Activated CD8-positive, alpha-beta memory T cell treated with anti-CD3 and anti-CD28 coated beads for 24 hours (primary cell): ENCODE data around the gene GPR158.
"Not testable (repeated sequence)": the region's sequence is repeated elsewhere in the genome, so short reads cannot be mapped to it uniquely, and the experiment has no call there.

ENCODE experiments used
- DNase-seq: peaks from one replicate; pipeline ENCODE4 v3.0.0-alpha.2; 2020

GPR158 gene, protein sequence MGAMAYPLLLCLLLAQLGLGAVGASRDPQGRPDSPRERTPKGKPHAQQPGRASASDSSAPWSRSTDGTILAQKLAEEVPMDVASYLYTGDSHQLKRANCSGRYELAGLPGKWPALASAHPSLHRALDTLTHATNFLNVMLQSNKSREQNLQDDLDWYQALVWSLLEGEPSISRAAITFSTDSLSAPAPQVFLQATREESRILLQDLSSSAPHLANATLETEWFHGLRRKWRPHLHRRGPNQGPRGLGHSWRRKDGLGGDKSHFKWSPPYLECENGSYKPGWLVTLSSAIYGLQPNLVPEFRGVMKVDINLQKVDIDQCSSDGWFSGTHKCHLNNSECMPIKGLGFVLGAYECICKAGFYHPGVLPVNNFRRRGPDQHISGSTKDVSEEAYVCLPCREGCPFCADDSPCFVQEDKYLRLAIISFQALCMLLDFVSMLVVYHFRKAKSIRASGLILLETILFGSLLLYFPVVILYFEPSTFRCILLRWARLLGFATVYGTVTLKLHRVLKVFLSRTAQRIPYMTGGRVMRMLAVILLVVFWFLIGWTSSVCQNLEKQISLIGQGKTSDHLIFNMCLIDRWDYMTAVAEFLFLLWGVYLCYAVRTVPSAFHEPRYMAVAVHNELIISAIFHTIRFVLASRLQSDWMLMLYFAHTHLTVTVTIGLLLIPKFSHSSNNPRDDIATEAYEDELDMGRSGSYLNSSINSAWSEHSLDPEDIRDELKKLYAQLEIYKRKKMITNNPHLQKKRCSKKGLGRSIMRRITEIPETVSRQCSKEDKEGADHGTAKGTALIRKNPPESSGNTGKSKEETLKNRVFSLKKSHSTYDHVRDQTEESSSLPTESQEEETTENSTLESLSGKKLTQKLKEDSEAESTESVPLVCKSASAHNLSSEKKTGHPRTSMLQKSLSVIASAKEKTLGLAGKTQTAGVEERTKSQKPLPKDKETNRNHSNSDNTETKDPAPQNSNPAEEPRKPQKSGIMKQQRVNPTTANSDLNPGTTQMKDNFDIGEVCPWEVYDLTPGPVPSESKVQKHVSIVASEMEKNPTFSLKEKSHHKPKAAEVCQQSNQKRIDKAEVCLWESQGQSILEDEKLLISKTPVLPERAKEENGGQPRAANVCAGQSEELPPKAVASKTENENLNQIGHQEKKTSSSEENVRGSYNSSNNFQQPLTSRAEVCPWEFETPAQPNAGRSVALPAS (N-terminal part only)

DNA sequence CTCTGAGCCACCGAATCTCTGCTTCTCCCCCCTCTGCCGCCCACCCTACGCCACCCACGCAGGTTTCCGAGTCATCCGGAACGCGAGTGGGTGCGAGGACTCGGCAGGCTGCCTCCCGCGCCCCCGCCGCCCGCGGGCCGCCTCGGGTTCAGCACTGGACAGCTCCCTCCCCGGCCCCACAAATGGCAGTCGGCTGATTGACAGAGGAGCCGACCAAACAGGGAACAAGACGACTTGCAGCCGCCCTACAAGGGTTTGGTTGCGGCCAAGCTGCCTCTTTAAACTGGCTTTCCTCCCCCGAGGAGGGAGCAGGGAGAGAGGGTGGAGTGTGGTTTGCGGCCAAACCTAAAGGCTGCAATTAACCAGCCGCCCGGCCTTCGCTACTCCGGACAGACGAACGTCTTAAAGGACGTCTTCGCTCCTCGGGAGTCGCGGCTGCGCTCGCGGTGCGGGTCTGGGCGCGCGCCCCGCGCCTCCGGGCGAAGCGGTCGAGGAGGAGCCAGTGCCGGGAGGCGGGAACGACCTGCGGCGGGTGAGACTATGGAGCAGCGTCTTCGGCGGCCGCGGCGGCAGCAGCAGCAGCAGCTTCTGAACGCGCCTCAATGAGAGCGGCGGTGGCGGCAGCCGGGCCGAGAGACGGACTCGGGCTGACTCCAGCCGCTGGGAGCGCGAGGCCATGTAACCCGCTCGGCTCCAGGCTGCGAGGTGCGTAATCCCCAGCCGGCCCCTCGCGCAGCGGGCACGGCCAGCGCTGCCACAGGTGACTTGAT is at the start of gene GPR158:
GPR158 (plus strand) TSS at position 541 of the 770 bp plus-strand sequence. CDS start 420 bp downstream, outside the sequence.
- peak; percentile 73 for DNase-seq

DNA sequence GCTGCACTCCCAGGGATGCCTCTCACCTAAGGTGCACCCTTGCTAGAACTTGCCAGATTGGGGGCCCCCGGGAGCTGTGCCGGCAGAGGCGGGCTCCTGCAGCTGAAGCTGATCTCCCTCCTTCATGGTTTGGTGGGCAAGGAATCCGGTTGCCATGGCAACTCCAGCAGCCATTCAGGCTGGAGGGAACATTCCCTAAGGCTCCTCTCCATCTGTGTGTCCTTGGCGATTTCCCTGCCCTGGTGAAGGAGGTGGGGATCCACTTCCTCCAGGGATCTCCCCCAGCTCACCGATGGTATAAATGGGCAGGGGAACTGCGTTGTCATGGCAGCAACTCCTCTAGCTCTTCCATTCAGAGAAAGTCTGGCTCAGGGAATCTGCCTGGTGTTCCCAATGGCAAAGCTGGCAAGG is 49.6 kb upstream of the GPR158 start:
- no peak for DNase-seq

DNA sequence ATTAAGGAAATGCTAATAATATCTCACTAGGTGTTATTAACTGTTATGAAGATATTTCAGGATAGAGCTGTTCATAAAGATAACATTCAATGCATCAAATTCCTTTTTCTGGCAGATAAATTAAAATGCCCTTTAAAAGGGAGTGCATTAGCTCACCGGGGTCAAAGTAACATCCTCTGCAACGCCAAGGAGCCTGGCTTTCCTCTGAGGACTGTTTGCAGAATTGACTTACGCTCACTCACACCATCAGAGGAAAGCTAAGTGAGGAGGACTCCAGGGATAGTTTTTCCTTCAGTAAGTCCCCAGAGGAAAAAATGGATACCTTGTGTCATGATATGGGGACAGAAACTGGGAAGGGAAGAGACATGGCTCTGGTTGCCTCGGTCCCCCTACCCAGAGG is 45.2 kb upstream of the GPR158 start:
- DNase-seq: no peak

DNA sequence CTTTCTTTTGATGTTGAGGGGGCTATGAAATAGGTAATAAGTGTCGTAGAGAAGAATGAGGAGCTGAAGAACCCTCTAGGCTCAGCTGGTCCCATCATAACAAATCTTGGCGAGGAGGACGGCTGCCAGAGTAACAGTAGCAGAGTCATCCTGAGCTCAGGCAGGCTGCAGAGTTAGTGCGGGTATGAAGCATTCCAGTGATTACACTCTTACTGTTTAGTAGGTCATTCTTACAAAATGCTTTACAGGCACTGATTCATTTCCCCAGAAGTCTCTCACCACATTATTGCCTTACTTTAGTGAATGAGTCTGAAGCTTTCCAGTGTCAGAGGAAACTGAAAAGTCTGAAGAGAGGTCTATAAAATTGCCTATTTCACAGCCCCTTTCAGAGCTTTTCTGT is 43.9 kb upstream of the GPR158 start:
- DNase-seq: no peak

DNA sequence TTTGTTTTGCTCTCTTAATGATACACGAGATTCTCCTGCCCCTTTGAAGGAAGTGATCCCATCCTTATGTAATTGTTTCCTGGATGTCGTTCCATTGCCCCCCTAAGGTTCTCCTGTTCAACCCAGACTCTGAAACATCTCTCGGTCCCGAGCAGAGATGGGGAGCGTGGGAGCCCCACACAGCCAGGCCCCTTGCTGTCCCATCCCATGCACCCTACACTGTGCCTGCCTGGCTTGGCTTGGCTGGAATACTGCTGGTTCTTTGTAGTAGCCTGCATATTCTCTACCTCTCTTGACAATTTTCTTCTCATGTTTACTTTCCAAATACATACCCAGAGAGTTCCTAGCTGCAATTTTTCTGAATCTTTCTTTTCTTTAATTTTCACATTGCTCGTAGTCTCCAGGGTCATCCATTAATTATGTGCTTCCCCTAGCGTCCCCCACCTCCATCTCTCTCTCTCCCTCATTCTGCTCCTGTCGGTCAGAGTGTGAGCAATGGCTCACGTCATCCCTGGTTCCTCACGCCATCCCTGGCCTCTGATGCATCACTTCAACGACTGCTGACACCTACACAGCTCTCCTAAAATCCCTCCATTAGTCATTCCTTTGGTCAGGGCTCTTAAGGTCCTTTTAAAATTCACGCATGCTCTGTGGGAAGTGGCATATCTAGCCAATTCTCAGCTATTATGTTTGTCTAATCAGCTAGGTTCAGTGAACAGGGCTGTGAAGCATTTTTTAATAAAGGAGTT is 32.5 kb upstream of the GPR158 start:
- no peak for DNase-seq

DNA sequence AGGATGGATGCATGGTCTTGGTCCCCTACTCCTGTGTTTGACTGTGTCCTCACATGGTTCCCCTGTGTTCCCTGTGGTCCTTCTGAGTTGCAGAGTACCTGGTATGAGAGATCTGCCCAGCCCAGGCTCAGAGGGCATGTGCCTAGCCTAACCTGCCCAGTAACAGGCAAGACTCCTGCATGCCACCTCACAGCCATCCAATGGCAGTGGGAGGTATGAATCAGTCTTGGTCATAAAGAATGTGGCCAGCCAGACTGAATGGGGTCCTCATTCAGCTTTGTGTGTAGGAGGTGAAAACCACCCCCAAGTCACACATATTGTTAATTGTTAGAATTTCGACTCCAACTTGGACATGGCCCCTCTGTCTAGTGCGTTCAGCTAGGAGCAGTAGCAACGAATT is 17.2 kb upstream of the GPR158 start:
- no peak for DNase-seq

DNA sequence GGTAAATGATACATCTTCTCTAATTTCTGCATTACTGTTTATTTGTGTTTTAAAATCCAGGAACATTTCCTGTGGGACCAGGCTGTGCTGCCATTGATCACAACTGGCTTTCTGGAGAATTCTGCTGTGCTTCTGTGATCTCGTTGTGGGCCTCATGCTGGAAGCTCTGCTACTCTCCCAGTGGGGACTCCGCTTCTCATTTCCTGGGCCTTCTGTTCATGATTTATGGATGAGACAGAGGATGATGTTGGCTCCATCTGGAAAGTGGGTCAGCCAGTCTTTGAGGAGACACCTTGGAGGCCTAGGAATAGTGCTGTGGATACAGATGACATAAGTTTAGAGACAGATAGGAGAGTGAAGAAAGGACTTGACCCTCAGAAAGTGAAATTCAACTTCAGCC is 15.2 kb upstream of the GPR158 start:
- no peak for DNase-seq

DNA sequence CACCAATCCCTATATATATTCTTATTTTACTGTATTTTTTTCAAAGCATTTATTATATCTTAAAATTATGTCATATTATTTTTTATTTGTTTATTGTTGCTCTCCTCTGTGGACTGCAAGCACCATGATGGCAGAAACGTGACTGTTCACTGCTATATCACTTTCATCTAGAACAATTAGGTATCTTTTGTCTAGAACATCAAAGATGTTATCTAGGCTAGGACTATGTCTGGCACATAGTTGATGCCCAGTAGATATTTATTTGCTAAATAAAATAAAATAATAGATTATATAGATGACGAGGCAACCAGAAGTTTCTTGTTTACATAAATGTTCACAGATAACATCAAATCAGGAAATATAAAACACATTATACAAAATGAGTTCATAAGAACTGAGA is 12.4 kb upstream of the GPR158 start:
- no peak for DNase-seq

DNA sequence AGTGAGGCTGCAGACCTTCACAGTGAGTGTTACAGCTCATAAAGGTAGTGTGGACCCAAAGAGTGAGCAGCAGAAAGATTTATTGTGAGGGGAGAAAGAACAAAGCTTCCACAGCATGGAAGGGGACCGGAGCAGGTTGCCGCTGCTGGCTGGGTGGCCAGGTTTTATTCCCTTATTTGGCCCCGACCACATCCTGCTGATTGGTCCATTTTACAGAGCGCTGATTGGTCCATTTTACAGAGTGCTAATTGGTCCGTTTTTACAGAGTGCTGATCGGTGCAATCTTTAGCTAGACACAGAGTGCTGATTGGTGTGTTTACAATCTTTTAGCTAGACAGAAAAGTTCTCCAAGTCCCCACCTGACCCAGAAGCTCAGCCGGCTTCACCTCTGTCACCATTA is 11.3 kb upstream of the GPR158 start:
- not testable (repeated sequence) for DNase-seq

DNA sequence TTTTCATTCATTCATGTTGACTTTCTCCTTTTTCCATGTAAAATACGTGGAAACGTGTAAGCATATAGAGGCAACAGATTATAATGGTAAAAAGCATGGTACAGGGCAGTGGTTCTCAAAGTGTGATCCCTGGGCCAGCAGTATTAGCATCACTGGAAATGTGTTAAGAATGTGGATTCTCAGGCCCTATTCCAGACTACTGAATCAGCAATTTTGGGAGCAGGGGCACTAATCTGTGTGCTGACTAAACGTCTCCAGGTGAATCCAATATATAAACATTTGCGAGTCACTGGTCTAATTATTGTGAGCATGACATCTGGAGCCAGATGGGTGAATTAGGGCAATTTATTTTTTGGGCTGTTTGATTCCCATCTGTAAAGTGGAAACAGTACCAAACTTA is 5.1 kb upstream of the GPR158 start:
- no peak for DNase-seq

DNA sequence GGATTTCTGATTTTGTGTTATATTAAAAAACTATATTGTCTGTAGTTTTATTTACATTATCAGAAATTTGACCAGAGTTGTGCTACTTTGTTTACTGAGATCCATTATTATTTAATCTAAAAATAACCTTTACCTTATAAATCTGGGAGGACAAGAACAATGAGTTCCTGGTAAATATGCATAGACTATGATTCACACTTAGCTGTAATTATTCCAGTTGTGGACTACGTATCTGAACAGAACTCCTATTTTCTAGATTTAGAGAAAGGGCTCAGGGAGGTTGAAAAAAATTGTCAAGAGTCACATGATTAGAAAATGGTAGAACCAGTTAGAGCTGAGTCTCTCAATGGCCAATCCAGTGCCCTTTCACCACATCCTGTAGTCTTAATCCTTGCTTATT is 4.2 kb upstream of the GPR158 start:
- no peak for DNase-seq

DNA sequence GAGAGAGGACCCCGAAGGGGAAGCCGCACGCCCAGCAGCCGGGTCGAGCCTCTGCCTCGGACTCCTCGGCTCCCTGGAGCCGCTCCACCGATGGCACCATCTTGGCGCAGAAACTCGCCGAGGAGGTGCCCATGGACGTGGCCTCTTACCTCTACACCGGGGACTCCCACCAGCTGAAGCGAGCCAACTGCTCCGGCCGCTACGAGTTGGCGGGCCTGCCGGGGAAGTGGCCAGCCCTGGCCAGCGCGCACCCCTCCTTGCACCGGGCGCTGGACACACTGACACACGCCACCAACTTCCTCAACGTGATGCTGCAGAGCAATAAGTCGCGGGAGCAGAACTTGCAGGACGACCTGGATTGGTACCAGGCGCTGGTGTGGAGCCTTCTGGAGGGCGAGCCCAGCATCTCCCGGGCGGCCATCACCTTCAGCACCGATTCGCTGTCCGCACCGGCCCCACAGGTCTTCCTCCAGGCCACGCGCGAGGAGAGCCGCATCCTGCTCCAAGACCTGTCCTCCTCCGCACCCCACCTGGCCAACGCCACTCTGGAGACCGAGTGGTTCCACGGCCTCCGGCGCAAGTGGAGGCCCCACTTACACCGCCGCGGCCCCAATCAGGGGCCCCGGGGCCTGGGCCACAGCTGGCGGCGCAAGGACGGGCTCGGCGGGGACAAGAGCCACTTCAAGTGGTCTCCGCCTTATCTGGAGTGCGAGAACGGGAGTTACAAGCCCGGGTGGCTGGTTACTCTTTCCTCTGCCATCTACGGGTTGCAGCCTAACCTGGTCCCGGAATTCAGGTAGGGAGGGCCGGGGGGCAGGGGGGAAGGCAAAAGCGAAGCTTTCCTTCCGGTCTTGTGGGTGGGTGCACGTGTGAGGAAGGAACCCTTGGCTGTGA is 973 bp downstream of the GPR158 start:
- DNase-seq: no peak

DNA sequence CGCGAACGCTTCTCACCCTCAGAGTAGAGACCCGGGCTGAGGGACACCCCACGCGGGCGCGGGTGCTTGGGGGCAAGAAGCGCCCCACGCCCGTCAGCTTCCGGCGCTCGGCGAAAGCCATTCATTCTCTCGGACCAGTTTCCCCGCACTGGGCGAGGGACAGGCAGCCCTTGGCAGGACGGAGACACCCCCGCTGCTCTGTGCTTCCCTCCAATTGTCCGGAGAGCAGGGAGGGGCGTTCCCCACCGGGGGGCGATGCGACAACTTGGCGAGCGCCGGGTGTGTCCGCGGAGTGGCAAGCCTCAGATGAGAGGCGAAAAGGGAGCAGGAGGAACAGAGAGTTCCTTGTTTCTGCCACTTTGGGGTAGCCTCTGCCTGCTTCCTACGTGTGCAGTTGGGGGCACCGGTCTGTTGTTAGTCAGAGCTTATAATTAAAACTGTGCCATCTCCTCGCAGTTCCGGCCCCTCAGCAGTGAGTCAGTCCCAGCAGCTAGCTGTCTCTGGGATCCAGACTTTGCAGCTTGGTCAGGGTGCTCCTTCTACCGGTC is 1.7 kb downstream of the GPR158 start:
- no peak for DNase-seq

DNA sequence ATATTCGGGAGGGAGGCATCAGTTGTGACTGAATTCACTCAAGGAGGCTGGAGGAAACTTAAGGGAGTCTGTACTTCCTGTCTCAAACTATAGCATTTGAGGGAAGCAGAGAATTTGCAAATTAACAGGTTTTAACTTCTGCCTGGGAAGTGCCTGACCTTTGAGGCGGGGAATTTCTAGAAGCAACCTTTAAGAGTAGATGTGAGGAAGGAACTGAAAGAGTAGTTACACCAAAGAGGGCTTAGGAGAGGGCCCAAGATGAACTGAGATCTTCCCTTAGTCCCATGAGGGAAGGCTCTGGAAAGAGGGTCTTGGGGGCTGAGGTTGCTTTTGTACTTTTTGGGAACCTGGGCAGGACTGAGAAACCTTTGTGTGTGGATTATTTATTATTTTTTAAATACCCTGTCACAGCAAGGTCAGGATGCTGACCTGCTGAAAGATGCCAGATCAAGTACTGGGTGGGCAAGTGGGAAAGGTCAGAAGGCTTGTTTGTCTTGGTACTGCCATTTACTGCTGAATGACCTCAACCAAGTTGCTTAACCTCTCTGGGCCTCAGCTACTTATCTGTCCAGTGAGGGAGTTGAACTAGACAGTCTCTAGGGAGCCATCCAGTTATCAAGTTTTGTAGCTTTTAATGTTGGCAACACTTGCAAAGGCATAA is 2.4 kb downstream of the GPR158 start:
- DNase-seq: no peak

DNA sequence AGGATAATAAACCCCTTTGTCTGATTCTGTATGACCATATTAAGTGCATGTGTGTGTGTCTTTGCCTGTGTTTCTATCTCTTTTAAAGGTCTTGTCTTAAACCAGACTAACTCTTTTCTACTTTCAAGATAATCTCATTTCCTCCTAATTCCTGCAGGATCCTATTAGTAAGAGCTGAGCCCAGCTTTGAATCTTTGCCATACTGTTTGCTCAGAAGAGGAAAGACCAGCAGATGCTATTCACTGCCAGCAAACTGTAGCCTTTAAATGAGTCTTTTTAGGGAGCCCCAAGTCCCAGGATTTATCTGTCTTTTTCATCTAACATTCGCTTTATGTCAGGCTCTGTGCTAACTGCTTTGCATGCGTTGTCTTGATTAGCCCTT is 2.9 kb downstream of the GPR158 start:
- no peak for DNase-seq

DNA sequence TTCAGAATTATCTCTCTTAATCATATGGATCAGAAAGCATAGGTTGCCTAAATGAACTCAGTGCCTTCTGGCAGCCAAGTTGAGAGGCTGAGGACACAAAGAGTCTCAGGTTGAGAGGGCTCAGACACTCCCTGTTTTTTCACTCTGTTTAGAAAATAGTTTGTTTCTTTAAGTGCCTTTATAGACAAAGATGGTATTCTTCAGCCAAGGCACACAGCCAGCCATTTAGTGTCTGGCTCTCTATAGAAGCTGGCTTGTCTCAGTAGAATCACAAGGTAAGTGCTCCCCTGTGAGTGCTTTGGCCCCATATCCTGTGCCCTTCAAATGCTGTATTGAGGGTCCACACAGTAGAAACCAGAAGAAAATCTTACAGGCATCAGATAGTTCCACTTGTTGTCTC is 3.6 kb downstream of the GPR158 start:
- DNase-seq: no peak

DNA sequence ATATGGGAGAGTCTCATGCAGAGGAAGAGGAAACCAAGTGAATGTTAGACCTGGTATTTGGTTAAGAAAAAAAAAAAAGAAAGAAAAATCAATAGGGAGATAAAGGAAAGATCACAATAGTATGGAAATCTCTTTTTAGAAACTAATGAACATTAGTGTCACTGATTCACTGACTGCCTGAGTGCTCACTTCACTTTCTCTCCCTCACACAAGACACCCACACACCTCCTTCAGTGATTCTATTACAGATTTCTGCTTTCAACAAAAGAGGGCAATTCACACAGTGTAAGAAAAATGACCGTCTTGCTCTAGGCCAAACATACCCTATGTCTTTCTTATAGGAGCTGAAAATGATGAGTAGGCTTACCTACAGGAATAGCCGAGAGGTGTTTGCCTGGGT is 6.0 kb downstream of the GPR158 start:
- DNase-seq: no peak

DNA sequence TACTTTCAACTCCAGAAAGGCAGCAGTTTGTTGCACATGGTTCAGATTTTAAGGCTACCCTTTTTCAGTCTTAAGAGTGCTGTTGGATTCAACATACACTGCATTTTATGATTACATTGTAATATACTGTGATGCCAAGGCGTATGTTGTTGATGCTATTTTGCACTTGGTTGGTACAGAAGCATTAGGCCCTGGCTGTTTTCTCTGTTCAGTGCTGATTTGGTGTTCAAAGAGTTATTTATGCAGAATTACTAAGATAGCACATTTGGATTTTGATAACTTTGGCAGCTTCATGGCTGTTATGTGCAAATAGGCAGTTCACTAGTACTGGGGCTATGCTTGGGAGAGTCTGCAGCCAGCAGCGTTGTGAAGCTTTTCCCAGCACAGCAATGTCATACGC is 7.8 kb downstream of the GPR158 start:
- DNase-seq: no peak

DNA sequence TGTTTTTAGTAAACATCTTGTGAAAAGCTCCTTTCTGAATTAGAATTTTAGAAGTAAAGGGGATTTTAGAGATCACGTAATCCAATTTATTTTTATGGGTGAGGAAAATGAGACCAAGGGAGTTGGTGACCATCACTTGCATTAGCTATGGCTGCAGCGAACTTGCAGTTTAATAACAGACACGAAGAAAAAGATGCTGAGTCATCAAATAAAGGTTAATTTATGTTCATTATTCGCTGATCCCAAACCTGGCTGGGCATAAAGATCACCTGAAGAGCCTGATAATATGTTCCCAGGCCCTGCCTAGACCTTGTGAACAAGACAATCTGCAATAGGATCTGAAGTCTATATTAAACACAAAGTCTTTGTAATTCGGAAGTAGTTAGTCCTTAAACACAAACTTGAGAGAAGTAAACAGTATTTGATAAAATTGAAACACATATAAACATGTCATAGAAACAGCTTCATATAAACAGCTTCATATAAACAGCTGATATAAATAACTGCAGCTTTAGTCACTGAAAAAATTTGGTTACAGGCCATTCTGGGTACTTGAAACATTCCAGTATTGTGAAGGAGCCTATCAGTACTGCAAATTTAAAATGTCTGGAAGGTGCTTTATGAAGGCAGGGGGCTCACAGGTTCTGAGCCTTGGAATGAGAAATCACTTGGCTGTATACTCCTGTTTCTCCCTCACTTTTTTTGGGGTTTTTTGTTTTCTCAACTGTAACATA is 16.5 kb downstream of the GPR158 start:
- no peak for DNase-seq
